Measurements from ENCODE around the gene DUS1L. TPM values are rescaled to one million over a fixed set of nuclear protein-coding genes. Genes with fewer than 3 reads are reported as not detected.
A peak's percentile ranks its signal among the peaks of the same experiment; 100 is the strongest.

Gene DUS1L
- 78.4 TPM for total RNA-seq

- peak; percentile 64 for ATAC-seq
Measured at GRCh38 chr17:82065638-82066303, at the start of gene DUS1L. DUS1L (minus strand) TSS chr17:82065804; CDS start chr17:82065059, 745 bp downstream.

- no peak for ATAC-seq
Measured at GRCh38 chr17:82114872-82115271, 49.3 kb upstream of the DUS1L start.

- ATAC-seq, result no peak
Measured at GRCh38 chr17:82114447-82114846, 48.8 kb upstream of the DUS1L start.

GRCh38 chr17:82113941-82114340 lies 48.3 kb upstream of the DUS1L start:
- no peak for ATAC-seq

- ATAC-seq, result no peak
Measured at GRCh38 chr17:82113422-82113821, 47.8 kb upstream of the DUS1L start.

- no peak for ATAC-seq
Measured at GRCh38 chr17:82112914-82113311, 47.3 kb upstream of the DUS1L start.

GRCh38 chr17:82112181-82112913 lies 46.7 kb upstream of the DUS1L start:
- no peak for ATAC-seq

- peak; percentile 44 for ATAC-seq
Measured at GRCh38 chr17:82110298-82110697, 44.7 kb upstream of the DUS1L start.

- ATAC-seq, result no peak
Measured at GRCh38 chr17:82108961-82109475, 43.4 kb upstream of the DUS1L start.

- no peak for ATAC-seq
Measured at GRCh38 chr17:82108496-82108945, 42.9 kb upstream of the DUS1L start.

- ATAC-seq, result no peak
Measured at GRCh38 chr17:82108038-82108437, 42.4 kb upstream of the DUS1L start.

- no peak for ATAC-seq
Measured at GRCh38 chr17:82107341-82107860, 41.8 kb upstream of the DUS1L start.

- peak; percentile 5 for ATAC-seq
Measured at GRCh38 chr17:82106688-82107305, 41.2 kb upstream of the DUS1L start.

GRCh38 chr17:82105882-82106687 lies 40.5 kb upstream of the DUS1L start:
- ATAC-seq, result peak; percentile 76

- peak; percentile 3 for ATAC-seq
Measured at GRCh38 chr17:82105417-82105881, 39.8 kb upstream of the DUS1L start.

GRCh38 chr17:82104797-82105416 lies 39.3 kb upstream of the DUS1L start:
- ATAC-seq, result no peak

- ATAC-seq, result peak; percentile 16
Measured at GRCh38 chr17:82103553-82104451, 38.2 kb upstream of the DUS1L start.

GRCh38 chr17:82101767-82102679 lies 36.4 kb upstream of the DUS1L start:
- ATAC-seq, result no peak

GRCh38 chr17:82101301-82101715 lies 35.7 kb upstream of the DUS1L start:
- ATAC-seq, result no peak

Measured in esophagus mucosa (tissue), 1 donor.